8988T (cell line): Measurements from ENCODE around the gene SPTBN4.
A peak's percentile ranks its signal among the peaks of the same experiment; 100 is the strongest.
"Not testable (repeated sequence)": the region's sequence is repeated elsewhere in the genome, so short reads cannot be mapped to it uniquely, and the experiment has no call there.

Experiments used
- DNase-seq: peaks from one replicate; pipeline ENCODE4 v3.0.0; 2011

SPTBN4 gene

GRCh38 chr19:40465557-40466218, 1.1 kb upstream of the SPTBN4 start, which contains the start of gene BLVRB:
Gene BLVRB, minus strand, starts transcription at chr19:40465745. Its CDS starts 57 bp downstream, at chr19:40465688.
- peak; percentile 92 for DNase-seq

DNA sequence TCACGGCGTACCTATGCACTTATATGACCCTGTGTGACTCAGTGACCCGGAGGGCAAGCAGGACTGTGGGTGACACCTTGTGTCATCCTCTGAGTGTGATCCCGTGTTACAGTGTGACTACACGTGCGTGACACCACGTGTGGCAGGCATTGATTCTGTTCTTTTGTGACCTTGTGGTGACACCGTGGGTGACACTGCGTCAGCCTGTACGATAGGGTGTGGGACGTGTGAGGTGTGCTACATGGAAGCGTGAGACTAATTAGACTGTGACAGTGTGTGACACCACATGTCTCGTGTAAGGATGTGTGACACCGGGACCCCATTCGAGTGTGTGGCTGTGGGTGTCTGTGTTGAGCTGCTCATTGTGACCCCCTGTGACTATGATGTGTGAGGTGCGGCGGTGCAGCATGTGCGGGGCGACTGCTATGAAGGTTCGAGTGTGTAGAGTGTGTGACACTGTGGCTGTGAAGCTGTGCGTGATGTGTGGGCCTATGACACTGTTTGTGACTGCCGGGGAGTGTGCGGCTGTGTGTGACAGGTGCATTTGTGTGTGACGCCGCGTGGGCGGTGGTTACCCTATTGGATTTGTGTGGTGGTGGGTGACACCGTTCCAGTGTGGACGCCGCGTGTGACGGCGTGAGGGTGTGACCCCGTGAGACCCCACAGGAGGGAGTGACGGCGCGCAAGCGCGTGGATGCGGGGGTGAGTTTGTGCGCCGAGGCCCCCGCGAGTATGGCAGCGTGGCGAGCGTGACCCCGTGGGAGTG, 399 bp upstream of the SPTBN4 start:
- no peak for DNase-seq

GRCh38 chr19:40469011-40469410, 2.2 kb downstream of the SPTBN4 start:
- no peak for DNase-seq

DNA sequence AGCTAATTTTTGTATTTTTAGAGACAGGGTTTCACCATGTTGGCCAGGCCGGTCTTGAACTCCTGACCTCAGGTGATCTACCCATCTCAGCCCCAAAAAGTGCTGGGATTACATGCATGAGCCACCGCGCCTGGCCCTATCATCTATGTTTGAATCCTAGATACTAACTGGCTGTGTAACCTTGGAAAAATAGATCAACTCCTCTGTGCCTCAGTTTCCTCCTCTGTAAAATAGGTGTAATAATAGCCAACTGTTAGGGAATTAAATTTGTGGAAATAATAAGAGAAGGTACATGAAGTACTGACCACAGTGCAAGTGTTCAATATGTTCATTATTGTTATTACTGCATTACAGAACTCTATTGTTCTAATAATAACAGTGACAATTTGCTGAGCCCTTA, 4.3 kb downstream of the SPTBN4 start:
- no peak for DNase-seq

GRCh38 chr19:40472516-40472915, 5.7 kb downstream of the SPTBN4 start:
- no peak for DNase-seq

GRCh38 chr19:40474737-40475136, 7.9 kb downstream of the SPTBN4 start:
- no peak for DNase-seq

DNA sequence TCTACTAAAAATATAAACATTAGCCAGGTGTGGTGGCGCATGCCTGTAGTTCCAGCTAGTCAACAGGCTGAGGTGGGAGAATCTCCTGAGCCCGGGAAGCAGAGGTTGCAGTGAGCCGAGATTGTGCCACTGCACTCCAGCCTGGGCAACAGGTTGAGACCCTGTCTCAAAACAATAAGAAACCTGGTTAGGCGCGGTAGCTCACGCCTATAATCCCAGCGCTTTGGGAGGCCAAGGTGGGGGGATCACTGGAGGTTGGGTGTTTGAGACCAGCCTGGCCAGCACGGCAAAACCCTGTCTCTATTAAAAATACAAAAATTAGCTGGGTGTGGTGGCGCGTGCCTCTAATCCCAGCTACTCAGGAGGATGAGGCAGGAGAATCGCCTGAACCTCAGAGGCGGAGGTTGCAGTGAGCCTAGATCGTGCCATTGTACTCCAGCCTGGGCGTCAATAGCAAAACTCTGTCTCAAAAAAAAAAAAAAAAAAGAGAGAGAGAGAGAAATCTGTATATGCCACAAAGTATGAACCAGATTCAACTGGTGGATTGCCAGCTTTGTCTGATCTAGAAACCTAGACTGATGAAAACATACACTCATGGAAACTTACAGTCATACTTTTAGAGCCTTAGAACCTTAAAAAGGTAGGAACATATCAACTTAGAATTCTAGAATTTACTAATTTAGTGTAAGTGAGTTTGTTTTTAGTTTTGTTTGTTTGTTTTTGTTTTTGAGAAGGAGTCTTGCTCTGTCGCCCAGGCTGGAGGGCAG, 9.3 kb downstream of the SPTBN4 start:
- DNase-seq, result not testable (repeated sequence)

DNA sequence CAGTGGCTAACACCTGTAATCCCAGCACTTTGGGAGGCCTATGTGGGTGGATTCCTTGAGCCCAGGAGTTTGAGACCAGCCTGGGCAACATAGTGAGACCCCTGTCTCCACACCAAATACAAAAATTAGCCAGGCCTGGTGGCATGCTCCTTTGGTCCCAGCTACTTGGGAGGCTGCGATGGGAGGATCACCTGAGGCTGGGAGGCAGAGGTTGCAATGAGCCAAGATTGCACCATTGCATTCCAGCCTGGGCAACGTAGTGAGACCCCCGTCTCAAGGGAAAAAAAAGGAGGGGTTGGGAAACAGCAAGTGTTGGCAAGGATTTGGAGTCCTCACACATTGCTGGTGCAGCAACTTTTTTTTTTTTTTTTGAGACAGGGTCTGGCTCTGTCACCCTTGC, 19.2 kb downstream of the SPTBN4 start:
- DNase-seq, result no peak

DNA sequence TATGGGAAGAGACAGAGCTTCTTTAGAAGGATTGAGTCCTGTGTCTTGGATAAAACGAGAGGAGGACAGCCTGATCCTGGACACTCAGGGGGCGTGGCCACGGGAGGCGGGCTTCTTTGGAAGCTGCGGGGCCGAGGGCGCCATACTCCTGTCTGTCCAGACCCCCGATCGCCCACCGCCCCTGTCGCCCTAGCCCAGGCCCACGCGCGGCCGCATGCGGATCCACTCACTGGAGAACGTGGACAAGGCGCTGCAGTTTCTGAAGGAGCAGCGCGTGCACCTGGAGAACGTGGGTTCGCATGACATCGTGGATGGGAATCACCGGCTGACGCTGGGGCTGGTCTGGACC, 23.1 kb downstream of the SPTBN4 start:
- no peak for DNase-seq

DNA sequence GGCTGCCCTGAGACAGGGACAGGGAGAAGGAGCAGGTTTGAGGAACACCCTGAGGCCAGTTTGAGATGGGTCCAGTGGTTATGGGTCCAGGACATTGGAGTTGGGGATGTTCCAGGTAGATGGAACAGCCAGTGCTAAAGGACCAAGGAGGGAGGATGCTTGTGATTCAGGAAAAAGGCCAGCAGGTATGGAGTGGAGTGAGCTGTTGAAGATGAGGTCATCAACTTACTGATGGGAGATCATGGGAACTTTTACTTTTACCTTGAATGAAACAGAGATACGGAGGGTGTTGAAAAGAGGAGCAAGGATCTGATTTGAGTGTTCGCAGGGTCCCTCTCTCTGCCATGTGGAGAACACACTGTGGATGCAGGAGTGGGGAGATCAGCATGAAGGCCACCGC, 25.5 kb downstream of the SPTBN4 start:
- no peak for DNase-seq

- no peak for DNase-seq
These were observed 27.0 kb downstream of the SPTBN4 start for GRCh38 chr19:40493778-40494177.

DNA sequence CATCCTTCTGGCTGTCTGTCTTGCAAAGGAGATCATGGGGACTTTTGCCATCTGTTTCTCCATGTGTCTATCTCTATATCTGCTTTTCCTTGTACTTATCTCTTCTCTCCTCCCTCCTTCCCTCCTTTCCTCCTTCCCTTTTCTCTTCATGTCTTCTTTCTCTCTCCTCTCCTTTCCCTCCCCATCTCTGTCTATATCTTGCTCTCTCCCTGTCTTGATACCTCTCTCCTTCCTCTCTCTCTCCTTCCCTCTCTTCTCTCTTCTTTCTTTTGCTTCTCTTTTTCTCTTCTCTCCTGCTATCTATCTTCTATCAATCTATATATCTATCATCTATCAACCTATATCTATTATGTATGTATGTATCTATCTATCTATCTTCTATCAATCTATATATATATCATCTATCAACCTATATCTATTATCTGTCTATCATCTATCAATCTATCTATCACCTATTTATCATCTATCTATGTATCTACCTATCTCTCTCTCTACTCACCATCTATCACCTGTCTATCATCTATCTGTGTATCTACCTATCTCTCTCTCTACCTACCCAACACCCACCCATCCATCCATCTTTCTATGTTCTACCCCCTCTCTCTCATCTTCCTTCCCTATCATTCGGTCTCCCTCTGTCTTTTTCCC, 27.5 kb downstream of the SPTBN4 start:
- DNase-seq, result no peak

DNA sequence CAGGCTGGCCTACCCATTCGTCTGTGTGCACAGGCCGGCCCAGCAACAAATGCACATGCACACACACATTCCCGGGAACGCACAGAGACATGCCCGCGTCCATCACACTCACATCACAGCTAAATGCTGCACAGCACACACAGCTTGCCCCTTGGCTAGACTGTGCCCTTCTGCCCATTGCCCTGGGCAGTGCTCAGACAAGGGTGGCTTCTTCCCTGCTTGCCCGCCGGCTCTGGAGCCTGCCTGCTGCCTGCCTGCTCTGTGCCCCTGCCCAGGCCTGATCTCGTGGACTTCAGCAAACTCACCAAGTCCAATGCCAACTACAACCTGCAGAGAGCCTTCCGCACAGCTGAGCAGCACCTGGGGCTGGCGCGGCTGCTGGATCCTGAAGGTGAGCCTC, 30.4 kb downstream of the SPTBN4 start:
- no peak for DNase-seq

DNA sequence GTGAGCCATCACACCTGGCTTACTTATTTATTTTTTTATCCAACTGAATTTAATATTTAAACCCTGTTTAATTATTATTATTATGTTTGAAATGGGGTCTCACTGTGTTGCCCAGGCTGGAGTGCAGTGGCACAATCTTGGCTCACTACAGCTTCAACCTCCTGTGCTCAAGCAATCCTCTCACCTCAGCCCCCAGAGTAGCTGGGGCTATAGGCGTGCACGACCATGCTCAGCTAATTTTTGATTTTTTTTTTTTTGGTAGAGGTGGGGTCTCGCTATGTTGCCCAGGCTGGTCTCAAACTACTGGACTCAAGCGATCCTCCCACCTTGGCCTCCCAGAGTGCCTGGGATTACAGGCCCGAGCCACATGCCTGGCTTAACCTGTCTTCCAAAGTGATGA, 32.5 kb downstream of the SPTBN4 start:
- DNase-seq, result no peak

DNA sequence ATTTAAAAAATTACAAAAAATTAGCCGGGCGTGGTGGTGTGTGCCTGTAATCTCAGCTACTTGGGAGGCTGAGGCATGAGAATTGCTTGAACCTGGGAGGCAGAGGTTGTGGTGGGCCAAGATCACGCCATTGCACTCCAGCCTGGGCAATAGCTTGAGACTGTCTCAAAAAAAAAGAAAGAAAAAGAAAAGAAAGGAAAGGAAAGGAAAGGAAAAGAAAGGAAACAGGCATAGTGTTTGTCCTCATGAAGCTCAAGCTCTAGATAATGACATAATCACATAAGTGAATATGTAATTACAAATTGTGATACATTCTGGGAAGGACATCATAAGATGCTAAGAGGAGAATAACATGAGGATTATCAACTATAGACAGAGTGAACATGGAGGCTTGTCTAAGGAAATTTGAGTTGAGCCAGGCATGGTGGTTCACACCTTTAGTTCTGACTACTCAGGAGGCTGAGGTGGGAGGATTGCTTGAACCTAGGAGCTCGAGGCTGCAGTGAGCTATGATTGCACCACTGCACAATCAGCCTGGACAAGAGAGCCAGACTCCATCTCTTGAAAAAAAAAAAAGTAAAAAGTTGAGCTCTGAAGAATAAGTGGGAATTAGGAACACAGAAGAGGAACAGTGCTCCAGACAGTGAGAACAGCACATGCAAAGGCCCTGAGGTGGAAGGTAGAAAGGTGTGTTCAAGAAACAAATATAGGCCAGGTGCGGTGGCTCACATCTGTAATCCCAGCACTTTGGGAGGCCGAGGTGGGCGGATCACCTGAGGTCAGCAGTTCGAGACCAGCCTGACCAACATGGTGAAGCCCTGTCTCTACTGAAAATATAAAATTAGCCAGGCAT, 34.1 kb downstream of the SPTBN4 start:
- not testable (repeated sequence) for DNase-seq

- DNase-seq, result no peak
These were observed 34.8 kb downstream of the SPTBN4 start for GRCh38 chr19:40501599-40501998.

GRCh38 chr19:40502081-40502480, 35.3 kb downstream of the SPTBN4 start:
- no peak for DNase-seq

GRCh38 chr19:40502647-40503319, 36.0 kb downstream of the SPTBN4 start:
- no peak for DNase-seq

GRCh38 chr19:40503320-40503695, 36.5 kb downstream of the SPTBN4 start:
- DNase-seq, result no peak

- no peak for DNase-seq
These were observed 39.3 kb downstream of the SPTBN4 start for GRCh38 chr19:40506099-40506498.

- DNase-seq, result no peak
These were observed 41.1 kb downstream of the SPTBN4 start for GRCh38 chr19:40507892-40508291.

DNA sequence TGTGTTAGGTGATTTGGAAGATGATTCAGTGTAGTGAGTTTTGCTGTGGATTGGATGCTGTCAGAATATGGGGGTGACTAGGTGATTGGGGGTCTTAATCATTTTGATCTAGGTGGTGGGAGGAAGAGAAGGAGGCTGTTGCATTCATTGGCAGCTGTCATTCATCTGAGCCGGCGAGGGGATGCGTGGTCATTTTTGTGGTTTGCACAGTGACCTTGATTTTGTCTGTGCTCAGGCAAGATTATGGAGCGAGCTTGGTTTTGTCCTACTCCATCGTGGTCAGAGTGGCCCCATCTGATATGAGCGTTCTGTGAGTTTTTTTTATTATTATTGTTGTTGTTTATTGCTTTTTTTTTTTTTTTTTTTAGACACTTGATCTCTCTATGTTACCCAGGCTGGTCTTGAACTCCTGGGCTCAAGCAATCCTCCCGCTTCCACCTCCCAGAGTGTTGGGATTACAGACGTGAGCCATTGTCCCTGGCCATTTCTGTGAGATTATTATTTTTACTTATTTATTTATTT, 42.0 kb downstream of the SPTBN4 start:
- DNase-seq, result no peak
